HEK293 (cell line): ENCODE measurements around the gene CYP4F3.

Experiments used
- CTCF ChIA-PET: fragments of 350-600 bp; formaldehyde crosslinking; extraction: SDS; loops from one replicate; lab custom pipeline; 2021; ENCODE audit warnings: antibody characterized with exemption; lab: Yijun Ruan, JAX
- POLR2A ChIA-PET: fragments of 300-600 bp; formaldehyde crosslinking; extraction: SDS; loops from one replicate; lab custom pipeline; 2020; ENCODE audit warnings: antibody characterized with exemption, inconsistent platforms; lab: Yijun Ruan, JAX
- H3K27ac ChIP-seq: fragments of 200-500 bp; sonication (Bioruptor generic); 2 replicates; pipeline ENCODE4 v1.5.1; 2014; ENCODE audit warnings: low read depth, low read length, control low read depth, inconsistent platforms; ENCODE audit errors: extremely low read depth
- H3K36me3 ChIP-seq, 2 experiments: fragments of 200-500 bp in 1 of 2; sonication (Bioruptor generic) in 1 of 2; 1 replicate in 1 of 2; 2 replicates in 1 of 2; pipeline ENCODE4 v1.5.1; 2014 to 2017; ENCODE audit warnings: inconsistent platforms in 2 of 2, low read length in 2 of 2; ENCODE audit not compliant: control insufficient read depth in 2 of 2, insufficient read depth in 1 of 2
- H3K4me1 ChIP-seq: fragments of 200-500 bp; sonication (Bioruptor generic); 2 replicates; pipeline ENCODE4 v1.5.1; 2014; ENCODE audit warnings: mild to moderate bottlenecking, low read length, inconsistent platforms; ENCODE audit not compliant: control insufficient read depth, insufficient read depth
- H3K4me3 ChIP-seq: 2 replicates; pipeline ENCODE4 v1.5.1; 2011; ENCODE audit warnings: low read depth, mild to moderate bottlenecking, control low read depth, low read length, moderate library complexity
- H3K9me3 ChIP-seq: fragments of 200-500 bp; sonication (Bioruptor generic); 2 replicates; pipeline ENCODE4 v1.5.1; 2014; ENCODE audit warnings: low read depth, low read length, inconsistent platforms; ENCODE audit not compliant: control insufficient read depth, insufficient read depth
- CTCF ChIP-seq: fragments of 450-650 bp; formaldehyde crosslinking; IDR thresholded peaks from 2 replicates; pipeline ENCODE4 v1.5.1; 2016; ENCODE audit warnings: missing biosample characterization, missing genetic modification characterization
- GFI1B ChIP-seq: fragments of 450-650 bp; formaldehyde crosslinking; IDR thresholded peaks from 2 replicates; pipeline ENCODE4 v1.5.1; 2016; ENCODE audit warnings: missing biosample characterization, missing genetic modification characterization
- IKZF3 ChIP-seq: fragments of 450-650 bp; IDR thresholded peaks from 2 replicates; pipeline ENCODE4 v1.5.0; 2018; ENCODE audit warnings: missing biosample characterization, mild to moderate bottlenecking, missing genetic modification characterization, moderate library complexity
- SP2 ChIP-seq: fragments of 450-650 bp; formaldehyde crosslinking; IDR thresholded peaks from 2 replicates; pipeline ENCODE4 v1.5.1; 2016; ENCODE audit warnings: missing biosample characterization, missing genetic modification characterization
- ZBTB11 ChIP-seq: fragments of 450-650 bp; formaldehyde crosslinking; conservative IDR thresholded peaks from 2 replicates; pipeline ENCODE4 v1.5.1; 2016; ENCODE audit warnings: low read depth, missing biosample characterization, missing genetic modification characterization
- ZBTB8A ChIP-seq: fragments of 450-650 bp; formaldehyde crosslinking; IDR thresholded peaks from 2 replicates; pipeline ENCODE4 v1.5.1; 2016; ENCODE audit warnings: missing biosample characterization, missing genetic modification characterization
- ZNF148 ChIP-seq: fragments of 450-650 bp; formaldehyde crosslinking; IDR thresholded peaks from 2 replicates; pipeline ENCODE4 v1.5.0; 2017; ENCODE audit warnings: missing biosample characterization, missing genetic modification characterization, borderline replicate concordance
- ZNF175 ChIP-seq: fragments of 450-650 bp; formaldehyde crosslinking; IDR thresholded peaks from 2 replicates; pipeline ENCODE4 v1.5.1; 2016; ENCODE audit warnings: missing biosample characterization, missing genetic modification characterization
- ZNF19 ChIP-seq: fragments of 450-650 bp; formaldehyde crosslinking; IDR thresholded peaks from 2 replicates; pipeline ENCODE4; 2016; ENCODE audit warnings: missing biosample characterization, missing genetic modification characterization, low read depth
- ZNF302 ChIP-seq: fragments of 450-650 bp; formaldehyde crosslinking; IDR thresholded peaks from 2 replicates; pipeline ENCODE4 v1.5.1; 2016; ENCODE audit warnings: missing biosample characterization, missing genetic modification characterization, low read depth
- ZNF335 ChIP-seq: fragments of 450-650 bp; formaldehyde crosslinking; conservative IDR thresholded peaks from 2 replicates; pipeline ENCODE4 v1.5.1; 2016; ENCODE audit warnings: missing biosample characterization, missing genetic modification characterization
- ZNF449 ChIP-seq: fragments of 450-650 bp; formaldehyde crosslinking; IDR thresholded peaks from 2 replicates; pipeline ENCODE4 v1.5.1; 2017; ENCODE audit warnings: missing biosample characterization, mild to moderate bottlenecking, missing genetic modification characterization, moderate library complexity
- ZNF510 ChIP-seq: fragments of 450-650 bp; formaldehyde crosslinking; IDR thresholded peaks from 2 replicates; pipeline ENCODE4 v1.5.1; 2018; ENCODE audit warnings: mild to moderate bottlenecking, missing genetic modification characterization, missing biosample characterization; ENCODE audit not compliant: insufficient replicate concordance
- ZNF529 ChIP-seq: fragments of 450-650 bp; formaldehyde crosslinking; IDR thresholded peaks from 2 replicates; pipeline ENCODE4 v1.5.1; 2017; ENCODE audit warnings: missing genetic modification characterization, missing biosample characterization; ENCODE audit not compliant: insufficient replicate concordance
- ZNF600 ChIP-seq: fragments of 450-650 bp; formaldehyde crosslinking; IDR thresholded peaks from 2 replicates; pipeline ENCODE4 v1.5.1; 2016; ENCODE audit warnings: missing biosample characterization, missing genetic modification characterization
- ZNF621 ChIP-seq: fragments of 450-650 bp; formaldehyde crosslinking; IDR thresholded peaks from 2 replicates; pipeline ENCODE4 v1.5.1; 2017; ENCODE audit warnings: missing biosample characterization, missing genetic modification characterization
- ZNF654 ChIP-seq: fragments of 450-650 bp; formaldehyde crosslinking; IDR thresholded peaks from 2 replicates; pipeline ENCODE4 v1.5.1; 2016; ENCODE audit warnings: low read depth, missing biosample characterization, missing genetic modification characterization
- ZNF701 ChIP-seq: fragments of 450-650 bp; formaldehyde crosslinking; IDR thresholded peaks from 2 replicates; pipeline ENCODE4 v1.5.1; 2016; ENCODE audit warnings: missing biosample characterization, missing genetic modification characterization
- ZNF768 ChIP-seq: fragments of 450-650 bp; formaldehyde crosslinking; IDR thresholded peaks from 2 replicates; pipeline ENCODE4 v1.5.1; 2018; ENCODE audit warnings: missing biosample characterization, mild to moderate bottlenecking, missing genetic modification characterization
- TF ChIP-seq, protein P1 (sequence below): fragments of 450-650 bp; formaldehyde crosslinking; IDR thresholded peaks from 2 replicates; pipeline ENCODE4 v1.5.1; 2016; ENCODE audit warnings: missing biosample characterization, missing genetic modification characterization

Gene CYP4F3

DNA sequence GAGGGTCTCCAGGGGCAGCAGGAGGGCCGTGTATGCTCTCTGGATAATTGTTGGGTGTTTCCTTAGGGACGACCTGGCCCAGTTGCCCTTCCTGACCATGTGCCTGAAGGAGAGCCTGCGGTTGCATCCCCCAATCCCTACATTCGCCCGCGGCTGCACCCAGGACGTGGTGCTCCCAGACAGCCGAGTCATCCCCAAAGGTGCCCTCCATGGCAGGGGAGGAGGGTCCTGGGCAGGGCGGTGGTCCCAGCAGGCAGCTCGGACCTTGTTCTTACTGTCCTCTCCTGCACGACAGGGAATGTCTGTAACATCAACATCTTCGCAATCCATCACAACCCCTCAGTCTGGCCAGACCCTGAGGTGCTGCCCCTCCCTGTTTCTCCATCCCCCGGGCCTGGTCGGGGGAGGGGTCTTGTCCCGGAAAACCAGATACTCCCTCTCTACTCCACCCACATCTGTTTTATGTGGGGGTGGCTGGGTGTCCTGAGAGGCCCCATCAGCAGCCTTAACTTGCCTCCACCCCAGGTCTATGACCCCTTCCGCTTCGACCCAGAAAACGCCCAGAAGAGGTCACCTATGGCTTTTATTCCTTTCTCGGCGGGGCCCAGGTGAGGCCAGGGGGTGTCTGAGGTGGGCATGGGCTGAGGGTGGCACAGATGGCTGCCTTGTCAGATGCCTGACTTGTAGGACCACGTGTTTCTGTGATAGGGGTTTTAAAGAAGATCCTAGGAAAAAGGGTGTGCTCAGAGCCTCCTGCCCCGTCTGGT, 12.3 kb upstream of the CYP4F3 start:
- Histone ChIP-seq H3K9me3 (no peaks in the 10 kb centered on the region), H3K36me3 (no peaks in the 10 kb centered on the region)
- TF ChIP-seq ZNF335 (tag by site-specific recombination) (0 out of 2 replicates have a peak, but pooled peaks have one; percentile 49), ZBTB11 (no peak), ZNF19 (tag by site-specific recombination) (no peak)
- TF ChIP-seq, all 188 proteins: peak for 1
- Histone ChIP-seq H3K27ac (no peak overlapping the region), H3K4me3 (no peak overlapping the region), H3K4me1 (no peaks in the 10 kb centered on the region)
- ChIA-PET CTCF (interaction anchor here (0.6 kb wide), 1 partner anchor 263 kb away, joined by 4 read pairs; no protein-coding TSS in a partner anchor), POLR2A (no interaction called here)

DNA sequence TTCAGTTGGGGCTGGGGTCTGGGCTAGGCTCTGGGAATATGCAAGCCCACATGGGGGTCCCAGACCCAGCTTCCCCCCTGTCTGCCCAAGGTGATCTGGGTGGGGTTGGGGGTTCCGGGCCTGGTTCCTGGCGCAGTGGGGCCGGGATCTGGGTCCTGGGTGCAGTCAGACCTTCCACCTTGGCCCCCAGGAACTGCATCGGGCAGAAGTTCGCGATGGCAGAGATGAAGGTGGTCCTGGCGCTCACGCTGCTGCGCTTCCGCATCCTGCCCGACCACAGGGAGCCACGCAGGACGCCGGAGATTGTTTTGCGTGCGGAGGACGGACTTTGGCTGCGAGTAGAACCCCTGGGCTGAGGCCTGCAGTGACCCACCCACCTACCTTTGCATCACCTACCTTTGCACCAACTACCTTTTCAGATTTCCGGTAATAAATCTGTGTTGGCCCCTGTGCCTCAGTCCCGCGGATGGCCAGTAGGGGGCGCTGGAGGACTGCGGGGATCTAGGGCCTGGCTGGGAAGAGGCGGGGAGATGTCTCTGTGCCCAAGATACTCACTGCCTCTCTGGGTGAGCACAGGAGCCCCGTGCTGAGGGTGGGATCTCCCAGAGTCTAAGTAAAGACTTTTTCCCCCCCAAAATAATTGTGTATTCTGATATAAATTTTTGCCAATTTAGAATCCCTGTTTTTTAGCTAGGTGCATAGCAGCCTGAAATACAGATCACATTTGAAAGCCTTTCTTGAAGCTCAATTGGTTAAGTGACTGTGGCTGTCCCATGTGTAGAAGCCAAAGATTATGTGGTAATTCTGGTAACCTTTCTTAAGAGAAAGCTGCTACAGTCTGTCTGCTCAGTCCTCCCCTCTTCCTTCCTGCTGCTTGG, 11.5 kb upstream of the CYP4F3 start:
- no peak overlapping the region for H3K4me3 ChIP-seq
- CTCF ChIA-PET: interaction anchor here (0.6 to 1.9 kb wide), 25 partner anchors 9 to 1225 kb away, joined by 3 to 6 read pairs (median 3); no protein-coding TSS in a partner anchor
- H3K36me3 ChIP-seq: no peaks in the 10 kb centered on the region
- POLR2A ChIA-PET: no interaction called here
- H3K4me1 ChIP-seq: no peaks in the 10 kb centered on the region
- no peaks in the 10 kb centered on the region for H3K9me3 ChIP-seq
- H3K27ac ChIP-seq: no peak overlapping the region
- TF ChIP-seq ZNF302 (tag by site-specific recombination): no peak
- no peak for TF ChIP-seq IKZF3 (tag by site-specific recombination)
- TF ChIP-seq ZNF768 (tag by site-specific recombination): 0 out of 2 replicates have a peak, but pooled peaks have one; percentile 35
- TF ChIP-seq SP2 (tag by site-specific recombination): 0 out of 2 replicates have a peak, but pooled peaks have one; percentile 11
- 0 out of 2 replicates have a peak, but pooled peaks have one; percentile 54 for TF ChIP-seq GFI1B (tag by site-specific recombination)
- TF ChIP-seq ZNF335 (tag by site-specific recombination): peak; percentile 38
- TF ChIP-seq, protein P1, sequence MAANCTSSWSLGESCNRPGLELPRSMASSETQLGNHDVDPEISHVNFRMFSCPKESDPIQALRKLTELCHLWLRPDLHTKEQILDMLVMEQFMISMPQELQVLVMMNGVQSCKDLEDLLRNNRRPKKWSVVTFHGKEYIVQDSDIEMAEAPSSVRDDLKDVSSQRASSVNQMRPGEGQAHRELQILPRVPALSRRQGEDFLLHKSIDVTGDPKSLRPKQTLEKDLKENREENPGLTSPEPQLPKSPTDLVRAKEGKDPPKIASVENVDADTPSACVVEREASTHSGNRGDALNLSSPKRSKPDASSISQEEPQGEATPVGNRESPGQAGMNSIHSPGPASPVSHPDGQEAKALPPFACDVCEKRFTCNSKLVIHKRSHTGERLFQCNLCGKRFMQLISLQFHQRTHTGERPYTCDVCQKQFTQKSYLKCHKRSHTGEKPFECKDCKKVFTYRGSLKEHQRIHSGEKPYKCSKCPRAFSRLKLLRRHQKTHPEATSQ (tag by site-specific recombination): no peak
- TF ChIP-seq ZNF449 (tag by site-specific recombination): no peak
- no peak for TF ChIP-seq ZNF510 (tag by site-specific recombination)
- TF ChIP-seq ZNF600: 0 out of 2 replicates have a peak, but pooled peaks have one; percentile 30
- TF ChIP-seq ZNF701: no peak
- TF ChIP-seq ZNF175 (tag by site-specific recombination): no peak
- no peak for TF ChIP-seq ZNF529 (tag by site-specific recombination)
- TF ChIP-seq CTCF (tag by site-specific recombination): peak; percentile 68
- no peak for TF ChIP-seq ZBTB8A (tag by site-specific recombination)
- TF ChIP-seq ZNF621 (tag by site-specific recombination): no peak
- no peak for TF ChIP-seq ZNF148 (tag by site-specific recombination)
- peak; percentile 95 for TF ChIP-seq ZNF654 (tag by site-specific recombination)
